Measurements from ENCODE around the gene C20orf173.

GRCh38 chr20:35506179-35506578 lies 23.3 kb downstream of the C20orf173 start:
- TF ChIP-seq REST (IDR thresholded peaks at IDR 0.05; ENCODE audit: low read depth, low read length), result no peak
- TF ChIP-seq FOXJ3 (CRISPR knock-in tag; IDR thresholded peaks at IDR 0.05), result no peak
- TF ChIP-seq CTCF (IDR thresholded peaks at IDR 0.05), result no peak
